Activated T-cell treated with anti-CD3 and anti-CD28 coated beads, Interleukin-2, amount 50 U/mL, for 72 hours (primary cell): ENCODE results near the gene ETV4. TPM values are rescaled to one million over a fixed set of nuclear protein-coding genes. Genes with fewer than 3 reads are reported as not detected.
"Not testable (repeated sequence)": the region's sequence is repeated elsewhere in the genome, so short reads cannot be mapped to it uniquely, and the experiment has no call there.

Source experiments
- ATAC-seq, 2 donors: fragments of 150-1000 bp; cut with Tn5 transposase; replicated peaks in 1 of 2; 2 replicates each; pipeline ENCODE4 v1.10.0; 2021; ENCODE audit warnings: moderate library complexity in 2 of 2, mild to moderate bottlenecking in 1 of 2
- DNase-seq, 2 donors: peaks; one replicate each; pipeline ENCODE4 v3.0.0; 2021 to 2022; ENCODE audit warnings: mixed read lengths in 1 of 2
- H3K27ac Mint-ChIP-seq: one replicate; pipeline ENCODE4 v1.8.0; 2022; ENCODE audit warnings: mild to moderate bottlenecking, moderate library complexity, mixed read lengths
- H3K27me3 Mint-ChIP-seq: one replicate; pipeline ENCODE4 v1.8.0; 2022; ENCODE audit warnings: low read depth, mixed read lengths
- H3K36me3 Mint-ChIP-seq, 2 donors: one replicate each; pipeline ENCODE4 v1.8.0; 2022; ENCODE audit warnings: mixed read lengths in 2 of 2, mild to moderate bottlenecking in 1 of 2; ENCODE audit not compliant: insufficient read depth in 2 of 2
- H3K4me1 Mint-ChIP-seq: one replicate; pipeline ENCODE4 v1.8.0; 2022; ENCODE audit warnings: low read depth, mixed read lengths
- H3K4me3 Mint-ChIP-seq, 2 donors: one replicate each; pipeline ENCODE4 v1.8.0; 2022; ENCODE audit warnings: mild to moderate bottlenecking in 2 of 2, mixed read lengths in 2 of 2, moderate library complexity in 2 of 2
- H3K9me3 Mint-ChIP-seq, 2 donors: one replicate each; pipeline ENCODE4 v1.8.0; 2022; ENCODE audit warnings: mixed read lengths in 2 of 2
- total RNA-seq, 2 donors: library from RNA; stranded (reverse); gene quantifications; one replicate each; pipeline ENCODE4 v1.2.3, GENCODE V29; 2022

Gene ETV4
- total RNA-seq, 2 donors from 2014 or later, result 1.2 to 2.1 TPM

- H3K36me3 Mint-ChIP-seq, result no peaks in the 10 kb centered on the region
- no peak overlapping the region for H3K4me3 Mint-ChIP-seq
- H3K9me3 Mint-ChIP-seq, result no peaks in the 10 kb centered on the region
- no peak overlapping the region for H3K27ac Mint-ChIP-seq
- no peak for DNase-seq
- no peak for ATAC-seq
- no peaks in the 10 kb centered on the region for H3K27me3 Mint-ChIP-seq
- H3K4me1 Mint-ChIP-seq, result no peaks in the 10 kb centered on the region
These were observed 16.2 kb downstream of the ETV4 start for GRCh38 chr17:43529947-43530287.

GRCh38 chr17:43528988-43529814 lies 16.9 kb downstream of the ETV4 start:
- Mint-ChIP-seq H3K4me1 (no peaks in the 10 kb centered on the region), H3K36me3 (no peaks in the 10 kb centered on the region), H3K27me3 (no peaks in the 10 kb centered on the region), H3K9me3 (no peaks in the 10 kb centered on the region), H3K4me3 (no peak overlapping the region), H3K27ac (no peak overlapping the region)
- no peak for ATAC-seq
- DNase-seq, result no peak

GRCh38 chr17:43528319-43528987 lies 17.7 kb downstream of the ETV4 start:
- H3K27ac Mint-ChIP-seq, result no peak overlapping the region
- H3K4me3 Mint-ChIP-seq, result no peak overlapping the region
- H3K36me3 Mint-ChIP-seq, result peaks cover 0 to 2% of the 10 kb centered on the region in 2 donors

GRCh38 chr17:43526886-43527648 lies 19.1 kb downstream of the ETV4 start:
- Mint-ChIP-seq H3K9me3 (no peaks in the 10 kb centered on the region), H3K36me3 (peaks cover 0 to 2% of the 10 kb centered on the region in 2 donors), H3K27me3 (no peaks in the 10 kb centered on the region), H3K4me1 (no peaks in the 10 kb centered on the region), H3K4me3 (no peak overlapping the region), H3K27ac (no peak overlapping the region)
- ATAC-seq (no peak), DNase-seq (no peak)

More at GRCh38 chr17:43528319-43528987, 17.7 kb downstream of the ETV4 start:
- DNase-seq (no peak), ATAC-seq (no peak)
- Mint-ChIP-seq H3K4me1 (no peaks in the 10 kb centered on the region), H3K9me3 (no peaks in the 10 kb centered on the region), H3K27me3 (no peaks in the 10 kb centered on the region)

GRCh38 chr17:43524945-43525575 lies 21.1 kb downstream of the ETV4 start:
- Mint-ChIP-seq H3K4me3 (no peak overlapping the region), H3K4me1 (no peaks in the 10 kb centered on the region), H3K9me3 (no peaks in the 10 kb centered on the region), H3K27me3 (no peaks in the 10 kb centered on the region), H3K27ac (no peak overlapping the region), H3K36me3 (peaks cover 10% of the 10 kb centered on the region in 2 donors)
- ATAC-seq (no peak), DNase-seq (no peak)

- DNase-seq, result no peak
These were observed 24.8 kb downstream of the ETV4 start for GRCh38 chr17:43521389-43521788.

GRCh38 chr17:43517615-43518386 lies 28.3 kb downstream of the ETV4 start:
- DNase-seq, result peak; percentile 18 to 19

More at GRCh38 chr17:43521389-43521788, 24.8 kb downstream of the ETV4 start:
- Mint-ChIP-seq H3K27ac (no peak overlapping the region), H3K9me3 (no peaks in the 10 kb centered on the region), H3K4me3 (no peak overlapping the region), H3K36me3 (peaks cover 10 to 21% of the 10 kb centered on the region in 2 donors), H3K27me3 (no peaks in the 10 kb centered on the region), H3K4me1 (peaks cover 18% of the 10 kb centered on the region)
- ATAC-seq, result no peak

GRCh38 chr17:43517161-43517560 lies 29.0 kb downstream of the ETV4 start:
- Mint-ChIP-seq H3K27me3 (no peaks in the 10 kb centered on the region), H3K27ac (no peak overlapping the region), H3K36me3 (peaks cover 8 to 22% of the 10 kb centered on the region in 2 donors), H3K4me1 (peaks cover 18% of the 10 kb centered on the region), H3K9me3 (no peaks in the 10 kb centered on the region), H3K4me3 (peak overlapping the region in 1 of 2 donors; percentile 30)
- DNase-seq (no peak), ATAC-seq (peak in 1 of 2 donors; percentile 15)

More at GRCh38 chr17:43517615-43518386, 28.3 kb downstream of the ETV4 start:
- peaks cover 8 to 21% of the 10 kb centered on the region in 2 donors for H3K36me3 Mint-ChIP-seq
- H3K27me3 Mint-ChIP-seq, result no peaks in the 10 kb centered on the region
- H3K4me1 Mint-ChIP-seq, result peaks cover 18% of the 10 kb centered on the region
- H3K27ac Mint-ChIP-seq, result no peak overlapping the region
- H3K9me3 Mint-ChIP-seq, result no peaks in the 10 kb centered on the region
- H3K4me3 Mint-ChIP-seq, result peak overlapping the region in 1 of 2 donors; percentile 16
- peak; percentile 79 to 91 for ATAC-seq

GRCh38 chr17:43515656-43516055 lies 30.5 kb downstream of the ETV4 start:
- ATAC-seq, result no peak
- Mint-ChIP-seq H3K9me3 (no peaks in the 10 kb centered on the region), H3K36me3 (peaks cover 2 to 19% of the 10 kb centered on the region in 2 donors), H3K4me3 (no peak overlapping the region), H3K27ac (no peak overlapping the region), H3K27me3 (no peaks in the 10 kb centered on the region), H3K4me1 (peaks cover 18% of the 10 kb centered on the region)
- no peak for DNase-seq

- H3K27ac Mint-ChIP-seq, result peak overlapping the region; percentile 15
- not testable (repeated sequence) for H3K4me3 Mint-ChIP-seq, H3K4me1 Mint-ChIP-seq, DNase-seq, H3K27me3 Mint-ChIP-seq, ATAC-seq, H3K9me3 Mint-ChIP-seq
- H3K36me3 Mint-ChIP-seq, result peaks cover 3 to 16% of the 10 kb centered on the region in 2 donors
These were observed 34.9 kb downstream of the ETV4 start for GRCh38 chr17:43511199-43511598.

- not testable (repeated sequence) for H3K27ac Mint-ChIP-seq, ATAC-seq, H3K9me3 Mint-ChIP-seq, H3K27me3 Mint-ChIP-seq, H3K4me3 Mint-ChIP-seq, DNase-seq, H3K4me1 Mint-ChIP-seq
- H3K36me3 Mint-ChIP-seq, result peaks cover 5 to 22% of the 10 kb centered on the region in 2 donors
These were observed 36.7 kb downstream of the ETV4 start for GRCh38 chr17:43509440-43509839.

- DNase-seq (no peak), ATAC-seq (no peak)
- Mint-ChIP-seq H3K27ac (no peak overlapping the region), H3K36me3 (peaks cover 3 to 20% of the 10 kb centered on the region in 2 donors), H3K4me3 (no peak overlapping the region), H3K9me3 (no peaks in the 10 kb centered on the region), H3K27me3 (no peaks in the 10 kb centered on the region), H3K4me1 (peaks cover 2% of the 10 kb centered on the region)
These were observed 55.5 kb downstream of the ETV4 start for GRCh38 chr17:43490621-43491020.
